MM.1S (cell line): ENCODE measurements around the gene MKLN1.
"Not testable (repeated sequence)": the region's sequence is repeated elsewhere in the genome, so short reads cannot be mapped to it uniquely, and the experiment has no call there.

Experiments used
- DNase-seq: peaks from one replicate; pipeline ENCODE4 v3.0.0-alpha.2; 2015
- H2AFZ ChIP-seq: fragments of 300-600 bp; sonication (generic); 2 replicates; pipeline ENCODE4 v1.6.0; 2016; ENCODE audit warnings: antibody characterized with exemption, low read length
- H3F3A ChIP-seq: fragments of 300-600 bp; sonication (generic); 2 replicates; pipeline ENCODE4 v1.6.1; 2016; ENCODE audit warnings: mild to moderate bottlenecking, antibody characterized with exemption, low read length, moderate library complexity, mixed read lengths; ENCODE audit not compliant: insufficient read depth
- H3K27ac ChIP-seq: fragments of 300-600 bp; sonication (generic); 2 replicates; pipeline ENCODE4 v1.5.1; 2016; ENCODE audit warnings: mild to moderate bottlenecking, low read length
- H3K27me3 ChIP-seq: fragments of 300-600 bp; sonication (generic); replicated peaks from 2 replicates; pipeline ENCODE4 v1.6.0; 2016; ENCODE audit warnings: low read length; ENCODE audit not compliant: insufficient read depth
- H3K36me3 ChIP-seq: fragments of 300-600 bp; sonication (generic); replicated peaks from 2 replicates; pipeline ENCODE4 v1.6.1; 2016; ENCODE audit warnings: mild to moderate bottlenecking, low read length, mixed read lengths; ENCODE audit not compliant: insufficient read depth
- H3K4me1 ChIP-seq: fragments of 300-600 bp; sonication (generic); 2 replicates; pipeline ENCODE4 v1.6.1; 2016; ENCODE audit warnings: low read length, mixed read lengths
- H3K4me2 ChIP-seq: fragments of 300-600 bp; sonication (generic); 2 replicates; pipeline ENCODE4 v1.6.0; 2016; ENCODE audit warnings: low read depth, low read length
- H3K4me3 ChIP-seq: fragments of 300-600 bp; sonication (generic); 2 replicates; pipeline ENCODE4 v1.5.1; 2016; ENCODE audit warnings: low read length, mixed read lengths
- H3K79me2 ChIP-seq: fragments of 300-600 bp; sonication (generic); 2 replicates; pipeline ENCODE4 v1.6.1; 2016; ENCODE audit warnings: mixed run types, low read length, mixed read lengths
- H3K9ac ChIP-seq: fragments of 300-600 bp; sonication (generic); 2 replicates; pipeline ENCODE4 v1.6.1; 2016; ENCODE audit warnings: low read length, mixed read lengths
- H3K9me2 ChIP-seq: fragments of 300-600 bp; sonication (generic); replicated peaks from 2 replicates; pipeline ENCODE4 v1.6.1; 2016; ENCODE audit warnings: mild to moderate bottlenecking, low read length, mixed read lengths; ENCODE audit not compliant: insufficient read depth
- H3K9me3 ChIP-seq: fragments of 300-600 bp; sonication (generic); replicated peaks from 2 replicates; pipeline ENCODE4 v1.6.1; 2016; ENCODE audit warnings: mild to moderate bottlenecking, low read length, mixed read lengths; ENCODE audit not compliant: insufficient read depth
- H4K20me1 ChIP-seq: fragments of 300-600 bp; sonication (generic); 2 replicates; pipeline ENCODE4 v1.6.1; 2016; ENCODE audit warnings: mild to moderate bottlenecking, low read length, moderate library complexity, mixed read lengths; ENCODE audit not compliant: insufficient read depth
- CTCF ChIP-seq: fragments of 300-600 bp; sonication (generic); IDR thresholded peaks from 2 replicates; pipeline ENCODE4 v1.5.1; 2016; ENCODE audit warnings: antibody characterized with exemption, low read length, mixed read lengths
- EZH2 ChIP-seq: fragments of 300-600 bp; sonication (generic); optimal IDR thresholded peaks from 2 replicates; pipeline ENCODE3; 2017; ENCODE audit warnings: low read depth, mild to moderate bottlenecking, antibody characterized with exemption, low read length, mixed read lengths
- EZH2phosphoT487 ChIP-seq: fragments of 300-600 bp; sonication (generic); IDR thresholded peaks from 2 replicates; pipeline ENCODE4 v1.6.1; 2018; ENCODE audit warnings: antibody characterized with exemption, low read length

The MKLN1 gene

GRCh38 chr7:131513245-131514061, 185.8 kb downstream of the MKLN1 start:
- Histone ChIP-seq H2AFZ (0 out of 2 replicates have a peak overlapping the region, but pooled peaks have one; percentile 22), H3K9me3 (no peaks in the 10 kb centered on the region), H3K4me1 (peaks cover 3% of the 10 kb centered on the region; the same call in 1 of the 2 replicates), H3F3A (no peaks in the 10 kb centered on the region), H3K9me2 (no peaks in the 10 kb centered on the region), H3K4me2 (peak overlapping the region; percentile 33), H3K27ac (no peak overlapping the region), H3K27me3 (no peaks in the 10 kb centered on the region), H3K4me3 (no peak overlapping the region), H3K79me2 (no peaks in the 10 kb centered on the region), H3K36me3 (no peaks in the 10 kb centered on the region), H4K20me1 (no peaks in the 10 kb centered on the region), H3K9ac (no peak overlapping the region)
- TF ChIP-seq EZH2 (no peak), CTCF (peak; percentile 100)
- peak; percentile 87 for DNase-seq

GRCh38 chr7:131515471-131515870, 187.8 kb downstream of the MKLN1 start:
- not testable (repeated sequence) for H3F3A ChIP-seq, DNase-seq

GRCh38 chr7:131517218-131517923, 189.7 kb downstream of the MKLN1 start:
- TF ChIP-seq EZH2phosphoT487 (no peak), EZH2 (no peak), CTCF (no peak)
- Histone ChIP-seq H3K9me2 (no peaks in the 10 kb centered on the region), H3K36me3 (no peaks in the 10 kb centered on the region), H3K27me3 (no peaks in the 10 kb centered on the region), H3K79me2 (peaks cover 5% of the 10 kb centered on the region; the same call in 1 of the 2 replicates), H3K9ac (no peak overlapping the region), H4K20me1 (no peaks in the 10 kb centered on the region), H3K4me3 (no peak overlapping the region), H3K27ac (no peak overlapping the region), H3K4me2 (no peak overlapping the region), H3F3A (no peaks in the 10 kb centered on the region), H3K4me1 (peaks cover 3% of the 10 kb centered on the region; the same call in 1 of the 2 replicates), H2AFZ (no peak overlapping the region), H3K9me3 (no peaks in the 10 kb centered on the region)
- no peak for DNase-seq

More at GRCh38 chr7:131515471-131515870, 187.8 kb downstream of the MKLN1 start:
- not testable (repeated sequence) for H3K9ac ChIP-seq, H4K20me1 ChIP-seq, H3K4me3 ChIP-seq, H3K27ac ChIP-seq, H3K9me2 ChIP-seq, H2AFZ ChIP-seq, H3K4me1 ChIP-seq, H3K27me3 ChIP-seq, H3K9me3 ChIP-seq, H3K4me2 ChIP-seq, H3K36me3 ChIP-seq, H3K79me2 ChIP-seq
